Activated CD8-positive, alpha-beta memory T cell treated with anti-CD3 and anti-CD28 coated beads, Interleukin-2, amount 50 U/mL, for 48 hours (primary cell): ENCODE results near the gene RASD2.
"Not testable (repeated sequence)": the region's sequence is repeated elsewhere in the genome, so short reads cannot be mapped to it uniquely, and the experiment has no call there.

Experiments
- DNase-seq: peaks from one replicate; pipeline ENCODE4 v3.0.0-alpha.2; 2020

RASD2 gene

DNA sequence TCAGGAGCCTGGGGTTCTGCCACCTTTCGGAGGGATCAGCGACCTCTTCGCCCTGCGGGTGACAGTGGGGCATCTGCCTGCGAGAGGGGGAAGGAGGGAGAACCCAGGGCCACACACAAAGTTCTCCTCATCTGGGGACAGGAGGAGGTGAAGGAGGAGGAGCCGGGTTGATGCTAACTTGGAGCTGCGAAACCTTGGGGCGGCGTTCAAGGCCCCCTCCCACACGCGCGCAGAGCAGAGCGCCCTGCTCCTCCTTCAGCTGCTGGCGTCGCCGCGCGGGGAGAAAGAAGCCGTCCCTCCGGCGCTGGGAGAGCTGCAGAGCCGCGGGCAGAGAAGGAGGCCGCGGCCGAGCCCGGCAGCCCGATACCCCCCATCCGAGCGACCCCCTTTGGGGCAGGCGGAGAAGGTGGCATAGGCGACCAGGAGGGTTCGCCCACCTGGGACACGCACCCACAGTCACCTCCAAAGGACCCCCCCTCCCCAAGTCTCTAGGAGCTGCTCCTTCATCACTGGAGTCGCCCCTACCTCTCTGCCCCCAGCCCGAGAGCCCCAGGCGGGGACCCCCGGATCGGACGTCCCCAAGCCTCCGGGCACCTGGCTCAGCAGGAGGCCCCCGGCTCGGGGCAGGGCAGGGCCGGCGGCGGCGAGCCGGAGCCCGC lies at the start of gene RASD2:
Gene RASD2 (plus strand): TSS at position 237 of the 659 bp plus-strand sequence. CDS start 5,979 bp downstream, outside the sequence.
- DNase-seq: peak; percentile 68

DNA sequence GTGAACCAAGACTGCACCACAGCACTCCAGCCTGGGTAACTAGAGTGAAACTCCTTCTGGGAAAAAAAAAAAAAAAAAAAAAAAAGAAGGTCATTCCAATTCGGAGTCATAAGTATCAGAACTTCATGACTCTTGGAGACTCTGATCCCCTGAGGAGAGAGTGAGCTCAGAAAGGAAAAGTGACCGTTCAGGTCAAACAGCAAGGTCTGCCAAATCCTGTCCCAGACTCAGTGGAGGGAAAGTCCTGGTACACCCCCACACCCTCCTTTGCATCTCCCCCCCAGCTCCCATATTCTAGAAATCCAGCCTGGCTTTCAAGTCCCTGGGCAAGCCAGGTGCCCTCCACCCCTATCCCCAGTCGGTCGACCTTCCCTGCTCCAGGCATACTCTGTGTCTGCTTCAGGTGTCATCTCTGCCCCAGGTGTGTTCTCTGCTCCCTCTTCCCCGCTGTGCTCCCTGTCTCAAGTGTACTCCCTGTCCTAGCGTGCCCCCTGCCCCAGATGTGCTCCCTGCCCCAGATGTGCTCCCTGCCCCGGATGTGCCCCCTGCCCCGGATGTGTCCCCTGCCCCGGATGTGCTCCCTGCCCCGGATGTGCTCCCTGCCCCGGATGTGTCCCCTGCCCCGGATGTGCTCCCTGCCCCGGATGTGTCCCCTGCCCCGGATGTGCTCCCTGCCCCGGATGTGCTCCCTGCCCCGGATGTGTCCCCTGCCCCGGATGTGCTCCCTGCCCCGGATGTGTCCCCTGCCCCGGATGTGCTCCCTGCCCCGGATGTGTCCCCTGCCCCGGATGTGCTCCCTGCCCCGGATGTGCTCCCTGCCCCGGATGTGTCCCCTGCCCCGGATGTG lies 49.3 kb upstream of the RASD2 start:
- not testable (repeated sequence) for DNase-seq

DNA sequence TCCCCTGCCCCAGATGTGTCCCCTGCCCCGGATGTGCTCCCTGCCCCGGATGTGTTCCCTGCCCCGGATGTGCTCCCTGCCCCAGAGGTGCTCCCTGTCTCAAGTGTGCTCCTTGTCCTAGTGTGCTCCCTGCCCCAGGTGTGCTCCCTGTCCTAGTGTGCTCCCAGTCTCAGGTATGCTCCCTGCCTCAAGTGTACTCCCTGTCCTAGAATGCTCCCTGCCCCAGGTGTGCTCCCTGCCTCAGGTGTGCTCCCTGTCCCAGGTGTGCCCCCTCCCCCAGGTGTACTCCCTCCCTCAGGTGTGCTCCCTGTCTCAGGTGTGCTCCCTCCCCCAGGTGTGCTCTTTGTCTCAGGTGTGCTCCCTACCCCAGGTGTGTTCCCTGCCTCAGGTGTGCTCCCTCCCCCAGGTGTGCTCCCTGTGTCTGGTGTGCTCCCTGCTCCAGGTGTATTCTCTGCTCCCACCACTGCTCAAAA lies 48.7 kb upstream of the RASD2 start:
- no peak for DNase-seq

- no peak for DNase-seq
These were observed 47.6 kb upstream of the RASD2 start for GRCh38 chr22:35493074-35493473.

DNA sequence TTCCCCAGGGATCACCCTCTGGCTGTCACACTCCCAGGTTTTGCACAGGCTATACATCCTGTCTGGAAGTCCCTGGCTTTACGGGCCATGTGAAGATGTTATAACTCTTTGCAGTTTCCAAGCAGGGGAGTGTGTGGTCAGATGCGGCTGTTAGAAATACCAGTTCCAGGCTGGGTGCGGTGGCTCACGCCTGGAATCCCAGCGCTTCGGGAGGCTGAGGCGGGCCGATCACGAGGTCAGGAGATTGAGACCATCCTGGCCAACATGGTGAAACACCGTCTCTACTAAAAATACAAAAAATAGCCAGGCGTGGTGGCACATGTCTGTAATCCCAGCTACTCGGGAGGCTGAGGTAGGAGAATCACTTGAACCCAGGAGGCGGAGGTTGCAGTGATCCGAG lies 44.9 kb upstream of the RASD2 start:
- DNase-seq: not testable (repeated sequence)

DNA sequence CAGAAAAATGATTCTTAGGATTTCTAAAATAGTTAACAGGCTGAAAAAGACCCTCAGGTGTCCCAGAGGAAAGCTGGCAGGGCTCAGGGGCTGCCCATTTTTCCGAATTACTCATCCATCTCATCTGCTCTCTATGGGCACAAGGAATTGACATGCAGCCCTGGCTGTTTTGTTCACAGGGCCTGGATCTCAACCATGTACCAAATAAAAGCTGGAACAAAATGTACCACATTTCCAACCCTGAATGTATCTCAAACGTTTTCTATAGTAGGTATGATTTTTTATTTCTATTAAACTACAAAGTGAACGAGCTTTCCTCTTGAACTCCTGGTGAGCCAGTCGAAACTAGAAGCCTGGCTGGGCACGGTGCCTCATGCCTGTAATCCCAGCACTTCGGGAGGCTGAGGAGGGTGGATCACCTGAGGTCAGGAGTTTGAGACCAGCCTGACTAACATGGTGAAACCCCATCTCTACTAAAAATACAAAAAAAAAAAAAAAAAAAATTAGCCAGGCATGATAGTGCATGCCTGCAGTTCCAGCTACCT lies 43.8 kb upstream of the RASD2 start:
- no peak for DNase-seq

DNA sequence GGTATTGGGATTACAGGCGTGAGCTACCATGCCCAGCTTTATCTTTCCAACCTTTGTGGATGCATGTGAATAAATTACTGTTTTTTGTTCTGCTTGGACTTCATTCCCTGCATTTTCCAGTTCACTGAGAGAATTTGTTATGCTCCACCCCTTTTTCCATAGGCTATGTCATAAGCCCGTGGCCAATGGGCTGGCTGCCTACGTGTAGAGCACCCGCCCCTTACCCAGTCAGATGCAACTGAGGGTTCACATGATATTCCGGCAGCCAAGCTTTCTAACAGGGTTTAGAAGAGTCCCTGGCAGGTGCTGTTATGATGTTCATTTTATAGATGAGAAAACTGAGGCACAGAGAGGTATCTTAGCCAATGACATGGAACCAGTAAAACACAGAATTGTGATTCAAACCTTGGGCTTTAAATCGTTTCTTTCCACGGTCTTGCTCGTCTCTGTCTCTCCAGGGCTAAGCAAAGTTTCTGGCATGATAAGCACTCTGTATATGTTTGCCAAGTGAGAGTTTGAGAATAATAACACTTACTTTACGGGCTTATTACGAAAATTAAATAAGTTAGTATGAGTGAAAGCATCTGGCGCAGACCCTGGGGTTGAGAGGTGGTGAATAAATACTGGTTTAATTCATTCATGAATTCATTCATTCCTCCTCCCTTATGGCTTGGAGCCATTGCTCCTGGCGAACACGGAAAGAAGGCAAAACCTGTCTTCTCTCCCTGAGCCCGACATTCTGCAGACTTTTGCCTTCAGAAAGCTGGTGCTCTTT lies 42.4 kb upstream of the RASD2 start:
- no peak for DNase-seq

GRCh38 chr22:35502836-35503235 lies 37.8 kb upstream of the RASD2 start:
- no peak for DNase-seq

- DNase-seq: no peak
These were observed 35.0 kb upstream of the RASD2 start for GRCh38 chr22:35505399-35506258.

GRCh38 chr22:35506259-35506570 lies 34.4 kb upstream of the RASD2 start:
- no peak for DNase-seq

DNA sequence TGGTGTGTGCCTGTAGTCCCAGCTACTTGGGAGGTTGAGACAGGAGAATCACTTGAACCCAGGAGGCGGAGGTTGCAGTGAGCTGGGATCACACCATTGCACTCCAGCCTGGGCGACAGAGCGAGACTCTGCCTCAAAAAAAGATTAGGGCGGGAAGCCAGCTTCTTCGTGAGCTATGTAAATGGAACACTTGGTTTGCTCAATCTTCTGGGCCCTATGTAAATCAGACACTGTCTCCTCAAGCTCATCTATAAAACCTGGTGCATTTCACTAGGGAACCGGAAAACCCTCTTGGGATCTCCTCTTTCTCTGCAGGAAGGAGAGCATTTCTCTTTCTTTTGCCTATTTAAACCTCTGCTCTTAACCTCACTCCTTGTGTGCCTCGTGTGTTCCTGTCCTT lies 32.8 kb upstream of the RASD2 start:
- not testable (repeated sequence) for DNase-seq

GRCh38 chr22:35509451-35509850 lies 31.2 kb upstream of the RASD2 start:
- no peak for DNase-seq

DNA sequence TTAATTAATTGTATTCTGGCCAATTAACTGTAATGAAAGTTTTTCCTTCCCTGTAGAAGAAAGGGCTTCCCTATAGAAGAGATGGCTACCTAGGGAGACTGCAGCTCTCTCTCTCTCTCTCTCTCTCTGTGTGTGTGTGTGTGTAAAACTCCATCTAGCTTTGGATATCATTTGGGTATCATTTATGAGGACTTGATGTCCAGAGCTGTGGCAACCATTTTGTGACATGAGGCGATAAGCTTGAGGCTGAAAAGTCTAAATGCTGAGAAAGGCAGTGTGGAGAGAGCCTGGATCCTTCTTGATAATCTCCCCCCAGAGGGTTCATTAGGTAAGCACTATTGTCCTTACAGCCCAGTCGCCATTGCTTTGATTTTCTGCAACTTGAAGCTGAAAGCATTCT lies 30.7 kb upstream of the RASD2 start:
- DNase-seq: no peak

DNA sequence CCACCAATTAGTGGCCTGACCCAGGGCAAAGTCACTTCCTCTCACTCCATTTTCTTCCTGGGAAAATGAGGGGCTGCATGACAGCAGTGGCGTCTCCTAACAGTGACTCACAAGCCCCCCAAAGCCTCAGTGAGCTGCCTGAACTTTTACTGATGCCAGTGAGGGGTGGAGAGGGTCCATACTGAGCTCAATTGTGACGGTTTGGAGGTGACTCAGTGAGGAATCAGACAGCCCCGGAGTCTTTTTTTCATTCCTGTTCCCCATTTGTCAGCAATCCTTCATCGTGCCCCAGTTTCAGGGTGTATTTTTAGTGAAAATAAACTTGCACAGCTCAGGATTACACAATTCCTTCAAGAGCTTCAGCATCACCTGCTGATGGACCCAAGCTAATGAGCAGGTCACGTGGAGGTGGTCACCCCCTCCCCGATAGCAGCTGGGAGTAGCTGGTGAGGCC lies 30.1 kb upstream of the RASD2 start:
- DNase-seq: no peak

DNA sequence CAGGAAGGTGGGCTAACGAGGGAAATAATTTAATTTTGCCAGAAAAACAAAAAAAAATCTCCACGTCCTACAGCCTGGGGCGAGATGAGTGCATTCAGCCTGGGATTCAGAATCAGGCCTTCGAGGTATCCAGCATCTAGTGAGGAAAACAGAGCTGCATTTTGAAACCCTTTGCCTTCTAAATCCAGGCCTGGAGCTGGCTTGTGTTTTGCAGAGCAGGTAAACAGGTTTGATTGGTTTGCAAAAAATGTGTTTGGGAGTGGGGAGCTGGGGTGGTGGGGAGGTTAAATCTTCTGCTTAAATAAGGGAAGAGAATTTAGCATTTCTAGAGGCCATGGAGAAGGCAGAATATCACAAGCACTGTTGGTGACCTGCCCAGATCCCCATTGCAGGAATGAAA lies 29.7 kb upstream of the RASD2 start:
- no peak for DNase-seq

DNA sequence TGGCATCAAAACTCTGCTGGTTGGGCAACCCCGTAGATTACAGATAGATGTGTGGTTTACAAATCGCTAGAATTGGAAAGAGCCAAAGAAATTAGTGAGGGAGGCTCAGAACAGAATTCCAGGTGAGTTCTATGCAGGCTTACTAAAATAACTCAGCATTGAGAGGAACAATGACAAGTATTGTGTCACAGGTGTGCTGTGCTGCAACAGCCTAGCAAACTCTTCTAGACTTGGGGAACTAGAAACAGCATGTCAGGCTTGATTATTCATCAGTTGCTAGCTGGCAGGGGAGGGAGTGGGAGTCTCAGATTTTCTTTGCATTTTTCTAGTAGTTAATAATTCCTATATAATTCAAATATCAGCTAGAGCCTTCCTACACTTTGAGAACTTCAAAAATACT lies 26.3 kb upstream of the RASD2 start:
- DNase-seq: no peak

DNA sequence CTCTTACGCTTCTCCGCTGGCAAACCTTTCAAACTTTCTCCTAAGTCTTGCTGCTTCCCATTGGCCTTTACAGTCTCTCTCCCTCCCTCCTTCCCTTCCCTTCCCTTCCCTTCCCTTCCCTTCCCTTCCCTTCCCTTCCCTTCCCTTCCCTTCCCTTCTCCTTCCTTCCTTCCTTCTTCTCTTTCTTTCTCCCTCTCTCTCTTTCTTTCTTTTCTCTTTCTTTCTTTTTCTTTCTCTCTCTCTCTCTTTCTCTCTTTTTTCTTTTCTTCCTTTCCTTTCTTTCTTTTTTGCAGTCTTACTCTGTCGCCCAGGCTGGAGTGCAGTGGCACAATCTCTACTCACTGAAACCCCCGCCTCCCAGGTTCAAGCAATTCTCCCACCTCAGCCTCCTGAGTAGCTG lies 24.7 kb upstream of the RASD2 start:
- DNase-seq: not testable (repeated sequence)

GRCh38 chr22:35516723-35517122 lies 23.9 kb upstream of the RASD2 start:
- DNase-seq: no peak

- no peak for DNase-seq
These were observed 23.4 kb upstream of the RASD2 start for GRCh38 chr22:35517207-35517606.

GRCh38 chr22:35517769-35518530 lies 22.7 kb upstream of the RASD2 start:
- DNase-seq: no peak

DNA sequence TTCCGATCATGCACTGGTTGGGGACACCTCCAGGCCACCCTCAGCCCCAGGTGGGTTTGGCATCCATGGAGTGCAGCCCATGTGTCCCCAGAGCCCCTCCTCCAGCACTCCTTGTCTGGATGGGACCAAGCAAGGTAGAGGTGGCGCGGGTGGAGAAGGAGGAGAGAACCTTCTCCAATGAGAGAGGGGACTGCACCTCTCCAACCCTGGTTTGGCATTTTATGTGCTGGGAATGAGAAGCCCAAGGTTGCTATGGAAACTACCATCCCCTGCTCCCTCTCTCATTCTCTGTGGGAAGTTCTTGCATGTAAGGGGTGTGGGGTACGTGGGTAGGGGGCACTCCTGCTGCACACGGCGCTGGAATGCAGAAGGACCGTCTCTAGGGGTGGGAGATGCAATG lies 21.8 kb upstream of the RASD2 start:
- DNase-seq: no peak
